Aortic smooth muscle cell (primary cell): Measurements from ENCODE around the gene RCBTB2. TPM values are rescaled to one million over a fixed set of nuclear protein-coding genes. Genes with fewer than 3 reads are reported as not detected.

Experiments
- total RNA-seq: library from RNA; depleted of rRNA; stranded (reverse); fragments of >200 nt; gene quantifications from 2 replicates; pipeline ENCODE4 v1.2.3, GENCODE V29; 2014

Gene RCBTB2
- total RNA-seq: 10.1 and 10.2 TPM in 2 replicates

DNA sequence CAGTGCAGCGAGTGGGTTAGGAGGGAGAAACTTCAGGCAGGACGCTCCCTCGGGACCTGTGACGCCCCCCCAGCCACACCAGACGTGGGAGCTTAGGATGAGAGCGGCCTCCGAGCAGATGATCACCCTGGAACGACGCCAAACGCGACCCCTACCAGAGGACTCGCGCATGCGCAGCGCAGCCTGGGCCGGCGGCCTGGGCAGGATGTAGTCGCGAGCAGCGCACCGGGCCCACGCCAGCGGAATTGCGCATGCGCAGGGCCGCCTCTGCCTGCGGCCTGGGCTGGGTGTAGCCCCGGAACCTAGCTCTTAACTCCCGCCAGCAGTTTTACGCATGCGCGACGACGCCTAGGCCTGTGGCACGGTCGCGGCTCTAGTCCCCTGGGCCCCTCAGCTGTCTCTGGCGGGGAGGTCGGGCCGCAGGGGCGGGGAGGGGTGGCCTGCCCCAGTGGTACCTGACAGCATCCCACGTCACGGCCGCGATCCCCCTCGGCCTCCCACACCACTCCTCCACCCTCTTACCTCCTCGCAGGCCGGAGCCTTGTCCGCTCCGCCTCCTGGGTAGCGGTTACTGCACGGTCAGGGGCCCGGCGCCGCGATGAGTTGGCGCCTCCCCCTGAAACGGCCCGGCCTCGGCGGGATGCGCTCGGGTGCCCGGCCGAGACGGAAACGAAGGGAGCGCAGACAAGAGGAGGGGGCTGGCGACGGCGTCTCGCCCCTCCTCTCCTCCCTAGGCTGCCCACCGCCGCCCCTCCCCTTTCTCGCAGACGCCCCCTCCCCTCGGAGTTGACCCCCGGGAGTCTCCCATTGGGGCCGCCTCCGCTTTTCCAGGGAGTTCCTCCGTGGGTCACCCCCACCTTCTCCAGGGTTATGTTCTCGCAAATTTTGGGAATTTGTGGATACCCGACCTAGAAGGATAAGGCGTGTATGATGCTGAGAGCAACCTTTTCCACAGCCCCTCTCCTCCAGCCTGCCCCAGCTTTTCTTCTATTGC is at the start of gene RCBTB2:
Gene RCBTB2 (minus strand): TSS at position 575 of the 994 bp plus-strand sequence. CDS start 11,141 bp downstream, outside the sequence.

Other genes with a start within 250 kb of the RCBTB2 start
- 36.9 and 43.6 TPM in 2 replicates for gene RB1, start 229.3 kb downstream of the RCBTB2 start, total RNA-seq
- 12.4 and 28.2 TPM in 2 replicates for gene LPAR6, start 120.0 kb downstream of the RCBTB2 start, total RNA-seq
- 0.26 TPM in 1 of 2 replicates, not detected in the other for gene CYSLTR2, start 120.8 kb upstream of the RCBTB2 start, total RNA-seq